Esophagus squamous epithelium (tissue), 5 donors: ENCODE results near the gene HMGCR. TPM values are rescaled to one million over a fixed set of nuclear protein-coding genes. Genes with fewer than 3 reads are reported as not detected.

ENCODE experiments used
- DNase-seq: peaks from one replicate; lab custom pipeline; 2025; lab: John Stamatoyannopoulos, UW
- H3K27ac ChIP-seq, 4 donors: fragments of 200-600 bp; sonication (generic); one replicate each; pipeline ENCODE4 v1.5.1; 2016 to 2019; ENCODE audit warnings: mild to moderate bottlenecking in 1 of 4
- H3K27me3 ChIP-seq, 4 donors: fragments of 200-600 bp; sonication (generic); 1 replicate in 3 of 4; 2 replicates in 1 of 4; pipeline versions ENCODE4 v1.5.1 to v1.6.0; 2017 to 2021; ENCODE audit warnings: antibody characterized with exemption in 1 of 4
- H3K36me3 ChIP-seq, 3 donors: fragments of 200-600 bp; sonication (generic); one replicate each; pipeline ENCODE4 v1.5.1; 2016 to 2019
- H3K4me1 ChIP-seq, 3 donors: fragments of 200-600 bp; sonication (generic); one replicate each; pipeline ENCODE4 v1.5.1; 2017 to 2019
- H3K4me3 ChIP-seq, 4 donors: fragments of 200-600 bp; sonication (generic); 1 replicate in 3 of 4; 2 replicates in 1 of 4; pipeline ENCODE4 v1.5.1; 2016 to 2019; ENCODE audit warnings: mild to moderate bottlenecking in 2 of 4, moderate library complexity in 1 of 4
- H3K9me3 ChIP-seq, 3 donors: fragments of 200-600 bp; sonication (generic); one replicate each; pipeline ENCODE4 v1.5.1; 2016 to 2019
- CTCF ChIP-seq, 6 experiments: fragments of 450-650 bp in 4 of 6; fragments of 200-600 bp in 2 of 6; sonication (generic) in 2 of 6; IDR thresholded peaks; one replicate each; pipeline ENCODE4 v1.5.1; 2016 to 2019; ENCODE audit warnings: antibody characterized with exemption in 6 of 6, mild to moderate bottlenecking in 4 of 6, moderate library complexity in 4 of 6
- POLR2A ChIP-seq, 4 donors: fragments of 450-650 bp; IDR thresholded peaks; one replicate each; pipeline ENCODE4 v1.6.1; 2017; ENCODE audit warnings: antibody characterized with exemption in 4 of 4, mild to moderate bottlenecking in 4 of 4, moderate library complexity in 3 of 4
- WGBS, 2 donors: methylation state at CpG; one replicate each; pipeline ENCODE4 v1.1.5; 2018; 5-methylcytosine and 5-hydroxymethylcytosine counted together
- intact Hi-C: fragments of 100-400 bp; cut with DNase I; formaldehyde crosslinking; loops from one replicate; pipeline ENCODE4 v1.15.0; 2022
- total RNA-seq, 4 donors: library from RNA; depleted of rRNA; stranded (reverse); fragments of >200 nt; gene quantifications; one replicate each; pipeline ENCODE4 v1.1.0, GENCODE V29; 2016
- donor health status: DM: yes; HTN: yes; CAD: no.

The HMGCR gene
- total RNA-seq, 4 donors from 2014 or later: 54.5 to 165 (median 122) TPM

- TF ChIP-seq CTCF (IDR thresholded peaks at IDR 0.05): no peak
- TF ChIP-seq POLR2A (IDR thresholded peaks at IDR 0.05): no peak
- no peak overlapping the region for H3K4me3 ChIP-seq
- DNase-seq: no peak
- peaks cover 0 to 16% (median 8%) of the 10 kb centered on the region in 3 donors for H3K4me1 ChIP-seq
- intact Hi-C loops: no loop called here
- no peaks in the 10 kb centered on the region for H3K9me3 ChIP-seq
- no peak overlapping the region for H3K27ac ChIP-seq
- H3K36me3 ChIP-seq: peaks cover 5 to 57% (median 17%) of the 10 kb centered on the region in 3 donors
- WGBS, 2 donors: 84 to 90% methylated on average over 4 of the region's 4 CpGs
- H3K27me3 ChIP-seq: no peaks in the 10 kb centered on the region
These were observed 25.5 kb downstream of the HMGCR start for GRCh38 chr5:75362474-75362975.

GRCh38 chr5:75363111-75363510 lies 26.1 kb downstream of the HMGCR start:
- Histone ChIP-seq H3K9me3 (no peaks in the 10 kb centered on the region), H3K4me3 (no peak overlapping the region), H3K27me3 (no peaks in the 10 kb centered on the region), H3K4me1 (peaks cover 0 to 16% (median 8%) of the 10 kb centered on the region in 3 donors), H3K27ac (no peak overlapping the region), H3K36me3 (peaks cover 3 to 51% (median 17%) of the 10 kb centered on the region in 3 donors)
- no peak for DNase-seq
- intact Hi-C loops: no loop called here
- WGBS, 2 donors: 44 to 58% methylated on average over 4 to 5 of the region's 5 CpGs
- TF ChIP-seq CTCF (IDR thresholded peaks at IDR 0.05) (no peak), POLR2A (IDR thresholded peaks at IDR 0.05) (no peak)

DNA sequence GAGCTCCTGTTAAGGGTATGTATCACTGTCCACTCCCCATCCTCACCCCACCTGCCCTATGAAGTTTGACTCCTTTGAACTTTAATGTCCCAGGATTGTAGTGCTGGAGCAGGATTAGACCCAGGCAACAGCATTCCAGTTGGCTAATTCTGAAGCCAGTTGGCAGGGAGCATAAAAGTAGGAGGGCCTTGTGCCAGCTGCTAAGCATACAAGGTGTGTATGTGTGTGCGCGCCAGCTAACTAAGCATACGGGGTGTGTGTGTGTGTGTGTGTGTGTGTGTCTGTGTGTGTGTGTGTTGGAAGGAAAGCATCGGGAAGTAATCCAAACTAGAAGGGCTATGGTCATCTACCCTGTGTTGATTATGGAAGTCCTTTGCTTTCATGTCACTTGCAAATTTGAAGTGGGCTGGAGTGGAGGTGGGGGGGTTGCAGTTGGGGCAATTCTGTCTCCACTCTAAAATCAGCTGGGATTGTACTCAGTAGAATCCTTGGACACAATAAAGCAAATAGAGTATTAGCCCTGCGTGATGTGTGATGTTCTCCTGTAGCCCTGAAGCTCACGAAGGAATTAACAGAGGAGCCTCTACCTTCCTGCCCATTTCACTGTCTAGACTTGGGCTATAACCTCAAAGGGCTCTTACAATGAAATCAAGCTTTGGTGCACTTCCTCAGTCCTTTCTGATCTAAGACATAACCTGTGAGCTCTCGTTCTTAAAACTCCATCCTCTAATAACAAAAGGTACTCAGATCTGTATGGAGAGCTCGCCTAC lies 26.9 kb downstream of the HMGCR start:
- H3K9me3 ChIP-seq: no peaks in the 10 kb centered on the region
- WGBS, 2 donors: 41 to 62% methylated on average over 8 of the region's 8 CpGs
- no peak overlapping the region for H3K4me3 ChIP-seq
- no peaks in the 10 kb centered on the region for H3K27me3 ChIP-seq
- TF ChIP-seq POLR2A (IDR thresholded peaks at IDR 0.05): no peak
- no peak for TF ChIP-seq CTCF (IDR thresholded peaks at IDR 0.05)
- intact Hi-C loops: no loop called here
- DNase-seq: no peak
- peaks cover 0 to 16% (median 8%) of the 10 kb centered on the region in 3 donors for H3K4me1 ChIP-seq
- H3K36me3 ChIP-seq: peaks cover 3 to 47% (median 16%) of the 10 kb centered on the region in 3 donors
- no peak overlapping the region for H3K27ac ChIP-seq

DNA sequence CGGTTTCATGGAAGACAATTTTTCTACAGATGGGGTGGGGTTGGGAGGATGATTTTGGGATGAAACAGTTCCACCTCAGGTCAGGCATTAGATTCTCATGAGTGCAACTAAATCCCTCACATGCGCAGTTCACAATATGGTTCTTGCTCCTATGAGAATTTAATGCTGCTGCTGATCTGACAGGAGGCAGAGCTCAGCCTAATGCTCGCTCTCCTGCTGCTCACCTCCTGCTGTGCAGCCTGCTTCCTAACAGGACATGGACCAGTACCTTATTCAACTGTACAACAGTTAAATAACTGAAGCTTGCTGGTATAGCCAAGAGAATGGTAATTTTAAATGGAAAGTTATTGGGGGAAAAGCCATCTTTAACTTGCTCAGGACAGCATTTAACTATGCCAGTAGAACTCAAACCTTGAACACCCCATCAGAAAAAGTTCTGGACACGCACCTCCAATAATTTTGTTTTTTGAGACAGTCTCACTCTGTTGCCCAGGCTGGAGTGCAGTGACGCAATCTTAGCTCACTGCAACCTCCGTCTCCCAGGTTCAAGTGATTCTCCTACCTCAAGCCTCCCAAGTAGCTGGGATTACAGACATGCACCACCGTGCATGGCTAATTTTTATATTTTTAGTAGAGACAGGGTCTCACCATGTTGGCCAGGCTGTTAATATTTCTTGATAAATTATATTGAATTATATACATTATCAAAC lies 27.7 kb downstream of the HMGCR start:
- H3K36me3 ChIP-seq: peaks cover 2 to 41% (median 8%) of the 10 kb centered on the region in 3 donors
- DNase-seq: no peak
- H3K27ac ChIP-seq: no peak overlapping the region
- intact Hi-C loops: no loop called here
- TF ChIP-seq CTCF (IDR thresholded peaks at IDR 0.05) (no peak), POLR2A (IDR thresholded peaks at IDR 0.05) (no peak)
- WGBS, 2 donors: 91 to 92% methylated on average over 7 of the region's 7 CpGs
- no peaks in the 10 kb centered on the region for H3K9me3 ChIP-seq
- no peak overlapping the region for H3K4me3 ChIP-seq
- no peaks in the 10 kb centered on the region for H3K27me3 ChIP-seq
- peaks cover 0 to 16% (median 8%) of the 10 kb centered on the region in 3 donors for H3K4me1 ChIP-seq

DNA sequence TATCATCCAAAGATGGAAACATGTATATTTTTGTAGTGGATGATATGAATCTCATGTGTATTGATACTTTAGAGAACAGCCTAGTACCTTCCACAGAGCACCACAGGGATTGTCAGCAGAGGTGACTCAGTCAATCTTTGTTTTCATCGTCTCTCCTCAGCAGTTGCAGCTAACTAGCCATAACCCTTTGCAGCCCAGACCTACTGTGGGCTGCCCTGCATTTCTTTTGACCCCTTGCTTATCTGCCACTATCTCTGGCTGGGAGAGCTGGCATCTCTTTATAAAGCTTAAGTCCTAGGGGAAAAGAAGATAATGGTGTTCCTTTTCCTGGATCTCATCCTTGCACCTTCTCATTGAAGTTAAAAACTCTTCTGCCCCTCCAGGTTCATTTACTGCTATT lies 28.7 kb downstream of the HMGCR start:
- no peak overlapping the region for H3K4me3 ChIP-seq
- H3K4me1 ChIP-seq: peaks cover 0 to 16% (median 8%) of the 10 kb centered on the region in 3 donors
- no peak for DNase-seq
- intact Hi-C loops: no loop called here
- no peaks in the 10 kb centered on the region for H3K9me3 ChIP-seq
- no peak overlapping the region for H3K27ac ChIP-seq
- WGBS, 2 donors: 20 to 33% methylated on average over 1 of the region's 1 CpG
- no peak for TF ChIP-seq CTCF (IDR thresholded peaks at IDR 0.05)
- TF ChIP-seq POLR2A (IDR thresholded peaks at IDR 0.05): no peak
- peaks cover 0 to 31% (median 0%) of the 10 kb centered on the region in 3 donors for H3K36me3 ChIP-seq
- H3K27me3 ChIP-seq: no peaks in the 10 kb centered on the region
